HG03442 (cell line): Measurements from ENCODE around the gene PIGR.

ENCODE experiments used
- ATAC-seq: cut with Tn5 transposase; IDR thresholded peaks from one replicate; pipeline ENCODE4 v1.9.1; 2021; ENCODE audit warnings: mild to moderate bottlenecking, moderate library complexity; ENCODE audit not compliant: unreplicated experiment

PIGR gene

GRCh38 chr1:206892351-206892984 lies 53.8 kb downstream of the PIGR start:
- ATAC-seq = no peak

- no peak for ATAC-seq
Measured at GRCh38 chr1:206891412-206891811, 54.9 kb downstream of the PIGR start.

GRCh38 chr1:206890125-206891060 lies 55.9 kb downstream of the PIGR start:
- ATAC-seq = no peak

GRCh38 chr1:206887701-206888100 lies 58.6 kb downstream of the PIGR start:
- ATAC-seq = no peak

GRCh38 chr1:206886831-206887230 lies 59.4 kb downstream of the PIGR start:
- ATAC-seq = no peak

- ATAC-seq = no peak
Measured at GRCh38 chr1:206885341-206886060, 60.8 kb downstream of the PIGR start.

GRCh38 chr1:206883876-206884275 lies 62.4 kb downstream of the PIGR start:
- no peak for ATAC-seq

GRCh38 chr1:206883160-206883559 lies 63.1 kb downstream of the PIGR start:
- no peak for ATAC-seq

- ATAC-seq = no peak
Measured at GRCh38 chr1:206882555-206882954, 63.7 kb downstream of the PIGR start.

- no peak for ATAC-seq
Measured at GRCh38 chr1:206880314-206880713, 66.0 kb downstream of the PIGR start.
